Kidney epithelial cell (primary cell): ENCODE results near the gene CKM. TPM values are rescaled to one million over a fixed set of nuclear protein-coding genes. Genes with fewer than 3 reads are reported as not detected.

Source experiments
- DNase-seq: peaks from one replicate; pipeline ENCODE4 v3.0.0-alpha.2; 2010; ENCODE audit warnings: low read depth
- H3K27me3 ChIP-seq: 2 replicates; pipeline ENCODE4 v1.6.0; 2011; ENCODE audit warnings: low read length; ENCODE audit not compliant: control insufficient read depth, insufficient read depth
- H3K36me3 ChIP-seq: 2 replicates; pipeline ENCODE4 v1.5.1; 2011; ENCODE audit warnings: low read length; ENCODE audit not compliant: control insufficient read depth, insufficient read depth
- H3K4me3 ChIP-seq: 2 replicates; pipeline ENCODE4 v1.5.1; 2011; ENCODE audit warnings: low read depth, mild to moderate bottlenecking, control low read depth, low read length
- total RNA-seq: library from RNA; depleted of rRNA; stranded (reverse); fragments of >200 nt; gene quantifications from 2 replicates; pipeline ENCODE4 v1.2.3, GENCODE V29; 2015
- TF ChIP-seq, protein P1 (sequence below): IDR thresholded peaks from 2 replicates; pipeline ENCODE4 v1.5.1; 2011; ENCODE audit warnings: mild to moderate bottlenecking, moderate library complexity, low read length, control low read depth, inconsistent platforms; ENCODE audit not compliant: insufficient read depth, poor library complexity, severe bottlenecking

CKM gene
- total RNA-seq, 1 donor from 2014 or later = not detected

- TF ChIP-seq, protein P1, sequence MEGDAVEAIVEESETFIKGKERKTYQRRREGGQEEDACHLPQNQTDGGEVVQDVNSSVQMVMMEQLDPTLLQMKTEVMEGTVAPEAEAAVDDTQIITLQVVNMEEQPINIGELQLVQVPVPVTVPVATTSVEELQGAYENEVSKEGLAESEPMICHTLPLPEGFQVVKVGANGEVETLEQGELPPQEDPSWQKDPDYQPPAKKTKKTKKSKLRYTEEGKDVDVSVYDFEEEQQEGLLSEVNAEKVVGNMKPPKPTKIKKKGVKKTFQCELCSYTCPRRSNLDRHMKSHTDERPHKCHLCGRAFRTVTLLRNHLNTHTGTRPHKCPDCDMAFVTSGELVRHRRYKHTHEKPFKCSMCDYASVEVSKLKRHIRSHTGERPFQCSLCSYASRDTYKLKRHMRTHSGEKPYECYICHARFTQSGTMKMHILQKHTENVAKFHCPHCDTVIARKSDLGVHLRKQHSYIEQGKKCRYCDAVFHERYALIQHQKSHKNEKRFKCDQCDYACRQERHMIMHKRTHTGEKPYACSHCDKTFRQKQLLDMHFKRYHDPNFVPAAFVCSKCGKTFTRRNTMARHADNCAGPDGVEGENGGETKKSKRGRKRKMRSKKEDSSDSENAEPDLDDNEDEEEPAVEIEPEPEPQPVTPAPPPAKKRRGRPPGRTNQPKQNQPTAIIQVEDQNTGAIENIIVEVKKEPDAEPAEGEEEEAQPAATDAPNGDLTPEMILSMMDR = no peak
- no peak for DNase-seq
- H3K4me3 ChIP-seq = no peak overlapping the region
- no peaks in the 10 kb centered on the region for H3K27me3 ChIP-seq
- H3K36me3 ChIP-seq = no peaks in the 10 kb centered on the region
Measured at GRCh38 chr19:45298264-45298663, 24.4 kb downstream of the CKM start.

DNA sequence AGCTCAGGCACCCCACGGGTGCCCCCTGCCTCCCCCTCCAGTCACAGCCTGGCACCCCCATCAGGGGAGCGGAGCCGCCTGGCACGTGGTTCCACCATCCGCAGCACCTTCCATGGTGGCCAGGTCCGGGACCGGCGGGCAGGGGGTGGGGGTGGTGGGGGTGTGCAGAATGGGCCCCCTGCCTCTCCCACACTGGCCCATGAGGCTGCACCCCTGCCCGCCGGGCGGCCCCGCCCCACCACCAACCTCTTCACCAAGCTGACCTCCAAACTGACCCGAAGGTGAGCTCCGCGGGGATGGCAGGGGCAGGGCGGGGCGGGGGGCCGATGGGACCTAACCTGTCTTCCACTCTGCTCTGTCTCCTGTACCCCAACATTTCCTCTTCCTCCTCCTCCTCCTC is 25.0 kb downstream of the CKM start:
- H3K36me3 ChIP-seq = no peaks in the 10 kb centered on the region

DNA sequence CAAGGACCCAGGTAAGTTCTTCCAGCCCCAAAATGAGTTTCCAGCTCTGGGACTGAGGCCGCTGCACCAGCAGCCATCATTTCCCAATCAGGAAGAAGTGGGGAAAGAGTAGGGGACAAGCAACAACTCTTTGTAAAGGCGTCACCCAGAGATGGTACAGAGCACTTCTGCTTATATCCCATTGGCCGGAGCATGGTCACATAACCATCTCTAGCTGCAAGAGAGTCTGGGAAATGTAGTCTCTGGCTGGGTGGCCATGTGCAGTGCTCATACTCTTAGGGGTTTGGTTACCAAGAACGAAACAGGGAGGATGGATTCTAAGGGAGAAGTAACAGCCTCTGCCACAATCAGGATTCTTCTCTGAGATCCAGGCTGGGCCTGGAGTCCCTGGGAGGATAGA is 26.3 kb downstream of the CKM start:
- DNase-seq = no peak
- H3K27me3 ChIP-seq = no peaks in the 10 kb centered on the region
- TF ChIP-seq, protein P1 = no peak
- no peaks in the 10 kb centered on the region for H3K36me3 ChIP-seq
- H3K4me3 ChIP-seq = no peak overlapping the region

More for the DNA sequence above, 25.0 kb downstream of the CKM start:
- no peak for DNase-seq
- Histone ChIP-seq H3K4me3 (no peak overlapping the region), H3K27me3 (no peaks in the 10 kb centered on the region)
- TF ChIP-seq, protein P1 = no peak

DNA sequence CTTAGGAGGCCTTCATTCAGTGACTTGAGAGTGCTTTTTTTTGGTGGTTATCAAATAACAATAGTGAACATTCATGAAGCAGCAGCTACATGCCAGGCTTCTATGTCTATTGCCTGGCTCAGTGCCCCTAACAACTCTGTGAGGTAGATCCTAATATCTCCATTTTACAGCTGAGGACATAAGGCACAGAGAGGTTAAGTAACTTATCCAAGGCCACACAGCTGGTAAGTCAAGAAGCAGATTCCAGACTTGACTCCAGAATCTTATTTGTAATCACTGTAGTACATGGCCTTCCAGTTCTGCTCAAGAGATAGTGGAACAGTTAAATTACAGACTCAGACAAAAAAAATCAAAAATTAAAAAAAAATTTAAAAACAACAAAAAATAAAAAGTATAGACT is 26.8 kb downstream of the CKM start:
- H3K36me3 ChIP-seq = no peaks in the 10 kb centered on the region
- DNase-seq = no peak
- H3K27me3 ChIP-seq = no peaks in the 10 kb centered on the region
- TF ChIP-seq, protein P1 = no peak
- no peak overlapping the region for H3K4me3 ChIP-seq

DNA sequence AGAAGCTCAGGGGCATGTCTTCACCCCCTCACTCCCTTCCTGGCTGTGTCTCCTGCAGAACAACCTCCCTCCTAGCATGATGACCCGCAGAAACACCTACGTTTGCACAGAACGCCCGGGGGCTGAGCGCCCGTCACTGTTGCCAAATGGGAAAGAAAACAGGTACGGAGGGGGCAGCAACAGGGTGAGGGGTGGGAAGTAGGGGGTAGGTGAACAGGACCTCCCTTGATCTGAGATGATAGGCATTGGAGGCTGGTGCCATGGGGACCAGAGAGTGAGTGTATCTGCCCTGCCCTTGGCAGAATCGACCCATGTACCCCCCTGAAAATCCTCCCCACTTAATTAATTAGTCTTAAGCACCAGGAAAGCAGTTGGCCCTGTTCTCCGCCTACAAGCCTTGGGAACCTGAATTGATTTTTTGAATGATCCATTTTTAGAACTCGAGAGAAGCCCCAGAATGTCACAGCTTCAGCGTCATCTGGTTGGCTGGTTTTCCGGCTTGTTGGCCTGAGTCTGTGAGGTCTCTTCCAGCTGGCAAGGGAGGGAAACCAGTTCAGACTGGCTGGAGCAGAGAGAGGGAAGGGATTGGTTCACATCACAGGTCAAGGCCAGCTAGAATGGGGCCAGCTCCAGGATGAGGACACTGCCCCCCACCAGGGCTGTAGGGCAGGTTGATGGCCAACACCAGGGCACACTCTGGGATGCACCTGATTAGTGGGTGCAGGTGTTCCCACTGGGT is 28.2 kb downstream of the CKM start:
- Histone ChIP-seq H3K36me3 (no peaks in the 10 kb centered on the region), H3K27me3 (no peaks in the 10 kb centered on the region), H3K4me3 (no peak overlapping the region)
- no peak for DNase-seq
- TF ChIP-seq, protein P1 = no peak

DNA sequence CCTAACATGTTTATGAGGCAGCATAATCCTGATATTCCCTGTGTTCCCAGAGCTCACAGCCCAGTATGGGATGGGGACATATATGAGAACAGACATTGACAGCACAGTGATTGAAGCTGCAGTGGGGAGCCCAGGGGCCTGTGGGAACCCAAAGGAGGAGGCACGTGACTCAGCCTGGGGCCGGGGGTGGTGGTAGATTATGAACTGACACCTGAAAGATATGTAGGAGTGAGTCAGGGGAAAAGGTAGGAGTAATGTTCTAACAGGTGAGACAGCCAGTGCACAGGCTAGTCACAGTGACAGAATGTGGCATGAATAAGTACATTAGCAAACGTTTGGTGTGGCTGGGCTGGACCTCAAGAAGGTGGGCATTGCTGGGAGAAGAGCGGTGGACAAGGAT is 29.0 kb downstream of the CKM start:
- Histone ChIP-seq H3K36me3 (no peaks in the 10 kb centered on the region), H3K4me3 (no peak overlapping the region), H3K27me3 (no peaks in the 10 kb centered on the region)
- TF ChIP-seq, protein P1 = no peak
- no peak for DNase-seq
